Neutrophil (primary cell): ENCODE results near the gene RNLS.

ENCODE experiments used
- H3K27ac ChIP-seq: fragments of 200-600 bp; sonication (generic); 2 replicates; pipeline ENCODE4 v1.5.1; 2016; ENCODE audit warnings: mild to moderate bottlenecking, moderate library complexity
- H3K27me3 ChIP-seq: fragments of 200-600 bp; sonication (generic); 2 replicates; pipeline ENCODE4 v1.6.0; 2016; ENCODE audit warnings: mild to moderate bottlenecking
- H3K36me3 ChIP-seq: fragments of 200-600 bp; sonication (generic); 2 replicates; pipeline ENCODE4 v1.5.1; 2017
- H3K4me1 ChIP-seq, 2 experiments: fragments of 200-600 bp in 1 of 2; sonication (generic) in 1 of 2; 1 replicate in 1 of 2; 2 replicates in 1 of 2; pipeline versions ENCODE4 v1.5.1 to v1.6.1; 2013 to 2016; ENCODE audit warnings: low read depth in 1 of 2, low read length in 1 of 2, mild to moderate bottlenecking in 1 of 2, moderate library complexity in 1 of 2; ENCODE audit not compliant: control insufficient read depth in 1 of 2, insufficient read depth in 1 of 2
- H3K4me3 ChIP-seq, 2 experiments: fragments of 200-600 bp in 1 of 2; sonication (generic) in 1 of 2; 1 replicate in 1 of 2; 2 replicates in 1 of 2; pipeline ENCODE4 v1.5.1; 2013 to 2016; ENCODE audit warnings: low read depth in 1 of 2, low read length in 1 of 2, mild to moderate bottlenecking in 1 of 2, moderate library complexity in 1 of 2
- H3K9me3 ChIP-seq: fragments of 200-600 bp; sonication (generic); 2 replicates; pipeline ENCODE4 v1.5.1; 2016
- TF ChIP-seq, protein P1 (sequence below): fragments of 200-600 bp; sonication (generic); IDR thresholded peaks from 2 replicates; pipeline ENCODE4 v1.5.1; 2016; ENCODE audit warnings: antibody characterized with exemption

Gene RNLS

DNA sequence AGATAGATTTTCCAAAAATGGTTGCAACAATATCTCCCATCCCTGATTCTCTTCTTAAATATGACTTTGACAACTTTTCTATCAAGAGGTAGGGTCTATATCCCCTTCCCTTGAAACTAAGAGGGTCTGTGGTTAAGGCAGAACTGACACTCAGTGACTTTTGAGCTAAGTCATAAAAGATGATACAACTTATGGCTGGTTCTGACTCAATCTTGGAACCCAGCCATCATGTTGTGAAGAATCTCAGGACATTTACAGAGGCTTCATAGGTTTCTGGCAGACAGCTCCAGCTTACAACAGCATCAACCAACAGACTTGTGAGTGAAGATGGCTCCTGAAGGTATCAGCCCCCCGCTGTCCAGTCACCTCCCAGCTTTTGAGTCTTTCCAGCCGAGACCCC lies 203.5 kb downstream of the RNLS start:
- Histone ChIP-seq H3K36me3 (no peaks in the 10 kb centered on the region), H3K27ac (no peak overlapping the region), H3K4me1 (peaks cover 16 to 27% of the 10 kb centered on the region in 2 experiments), H3K9me3 (no peaks in the 10 kb centered on the region), H3K27me3 (no peaks in the 10 kb centered on the region), H3K4me3 (no peak overlapping the region)
- TF ChIP-seq, protein P1, sequence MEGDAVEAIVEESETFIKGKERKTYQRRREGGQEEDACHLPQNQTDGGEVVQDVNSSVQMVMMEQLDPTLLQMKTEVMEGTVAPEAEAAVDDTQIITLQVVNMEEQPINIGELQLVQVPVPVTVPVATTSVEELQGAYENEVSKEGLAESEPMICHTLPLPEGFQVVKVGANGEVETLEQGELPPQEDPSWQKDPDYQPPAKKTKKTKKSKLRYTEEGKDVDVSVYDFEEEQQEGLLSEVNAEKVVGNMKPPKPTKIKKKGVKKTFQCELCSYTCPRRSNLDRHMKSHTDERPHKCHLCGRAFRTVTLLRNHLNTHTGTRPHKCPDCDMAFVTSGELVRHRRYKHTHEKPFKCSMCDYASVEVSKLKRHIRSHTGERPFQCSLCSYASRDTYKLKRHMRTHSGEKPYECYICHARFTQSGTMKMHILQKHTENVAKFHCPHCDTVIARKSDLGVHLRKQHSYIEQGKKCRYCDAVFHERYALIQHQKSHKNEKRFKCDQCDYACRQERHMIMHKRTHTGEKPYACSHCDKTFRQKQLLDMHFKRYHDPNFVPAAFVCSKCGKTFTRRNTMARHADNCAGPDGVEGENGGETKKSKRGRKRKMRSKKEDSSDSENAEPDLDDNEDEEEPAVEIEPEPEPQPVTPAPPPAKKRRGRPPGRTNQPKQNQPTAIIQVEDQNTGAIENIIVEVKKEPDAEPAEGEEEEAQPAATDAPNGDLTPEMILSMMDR: no peak

DNA sequence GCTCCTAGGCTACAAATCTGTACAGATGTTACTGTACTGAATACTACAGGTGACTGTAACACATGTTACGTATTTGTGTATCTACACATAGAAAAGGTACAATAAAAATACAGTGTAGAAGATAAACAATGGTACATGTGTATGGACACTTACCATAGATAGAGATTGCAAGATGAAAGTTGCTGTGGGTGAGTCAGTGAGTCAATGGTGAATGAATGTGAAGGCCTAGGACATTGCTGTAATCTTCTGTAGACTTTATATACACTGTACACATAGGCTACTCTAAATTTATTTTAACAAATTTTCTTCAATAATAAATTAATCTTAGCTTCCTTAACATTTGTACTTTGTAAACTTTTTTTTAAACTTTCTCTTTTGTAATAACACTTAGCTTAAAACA lies 205.6 kb downstream of the RNLS start:
- no peak overlapping the region for H3K27ac ChIP-seq
- no peaks in the 10 kb centered on the region for H3K36me3 ChIP-seq
- H3K9me3 ChIP-seq: no peaks in the 10 kb centered on the region
- peaks cover 0 to 9% of the 10 kb centered on the region in 2 experiments for H3K4me1 ChIP-seq
- TF ChIP-seq, protein P1: no peak
- H3K27me3 ChIP-seq: no peaks in the 10 kb centered on the region
- no peak overlapping the region for H3K4me3 ChIP-seq

DNA sequence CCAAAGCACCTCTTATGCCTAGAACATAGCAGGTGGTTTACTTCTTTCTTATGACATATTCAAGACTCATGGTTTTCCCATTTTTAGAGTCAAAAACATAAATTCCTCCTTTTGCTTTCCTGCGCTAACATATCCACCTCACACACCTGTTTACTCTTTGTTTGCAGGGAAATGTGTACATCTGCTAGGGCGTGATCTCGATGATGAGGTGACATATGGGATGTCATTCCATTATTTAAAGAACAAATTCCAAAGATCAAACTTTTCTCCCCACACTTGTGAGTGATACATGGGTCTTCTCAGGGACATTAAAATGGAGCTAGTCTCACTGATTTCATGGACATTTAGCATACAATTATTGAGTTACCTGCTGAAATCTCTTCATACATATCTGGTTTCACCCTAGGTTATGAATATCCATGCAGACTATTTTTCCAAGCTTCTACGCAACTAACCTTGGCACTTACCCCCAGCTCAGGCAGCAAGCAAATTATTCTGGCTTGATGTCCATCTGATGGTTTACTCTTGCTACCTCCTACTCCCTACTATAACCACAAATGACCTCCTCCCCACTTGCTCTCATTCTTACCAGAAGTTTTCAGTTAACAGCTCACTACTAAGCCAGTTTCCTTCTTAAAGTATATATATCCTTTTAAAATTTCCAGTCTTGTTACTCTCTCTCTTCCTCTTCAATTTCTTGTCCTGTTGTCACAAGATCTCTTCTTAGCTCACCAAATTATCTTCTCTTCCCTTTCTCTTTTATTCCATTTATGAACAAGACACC lies 208.5 kb downstream of the RNLS start:
- Histone ChIP-seq H3K27me3 (no peaks in the 10 kb centered on the region), H3K27ac (no peak overlapping the region), H3K4me3 (no peak overlapping the region), H3K4me1 (peaks cover 0 to 2% of the 10 kb centered on the region in 2 experiments), H3K36me3 (no peaks in the 10 kb centered on the region), H3K9me3 (no peaks in the 10 kb centered on the region)
- TF ChIP-seq, protein P1: no peak

DNA sequence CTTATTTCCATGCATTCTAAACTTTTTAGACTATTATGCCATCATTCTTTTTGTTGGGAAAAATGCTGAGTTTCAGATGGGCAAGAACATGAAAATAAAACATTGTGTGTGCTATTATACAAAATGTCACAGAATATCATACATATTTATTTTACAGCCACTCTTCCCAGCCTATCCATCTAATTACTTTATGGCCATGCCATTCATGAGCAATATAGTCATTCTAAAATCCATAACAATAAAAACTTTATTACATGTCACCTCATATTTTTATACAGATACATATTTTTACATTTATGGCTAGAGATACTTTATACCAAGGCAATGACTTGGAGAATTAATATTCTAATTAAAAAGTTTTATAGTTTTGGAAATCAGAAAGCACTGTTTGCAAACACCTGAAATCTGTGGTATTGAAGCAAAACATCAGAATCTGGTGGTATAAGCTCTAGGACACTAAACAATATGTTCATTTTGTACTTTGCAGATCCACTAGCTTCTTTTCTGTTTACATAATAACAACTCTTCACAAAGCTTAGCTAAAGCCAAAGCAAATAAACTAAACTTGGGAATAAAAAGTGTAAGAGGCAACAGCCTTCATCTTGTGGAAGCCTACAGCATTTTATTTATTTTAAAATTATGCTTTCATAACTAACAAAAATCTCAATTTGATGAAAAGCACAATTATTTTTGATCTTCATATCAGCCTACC lies 210.1 kb downstream of the RNLS start:
- Histone ChIP-seq H3K9me3 (no peaks in the 10 kb centered on the region), H3K27me3 (no peaks in the 10 kb centered on the region), H3K4me1 (no peaks in the 10 kb centered on the region), H3K4me3 (no peak overlapping the region), H3K36me3 (no peaks in the 10 kb centered on the region), H3K27ac (no peak overlapping the region)
- TF ChIP-seq, protein P1: no peak

DNA sequence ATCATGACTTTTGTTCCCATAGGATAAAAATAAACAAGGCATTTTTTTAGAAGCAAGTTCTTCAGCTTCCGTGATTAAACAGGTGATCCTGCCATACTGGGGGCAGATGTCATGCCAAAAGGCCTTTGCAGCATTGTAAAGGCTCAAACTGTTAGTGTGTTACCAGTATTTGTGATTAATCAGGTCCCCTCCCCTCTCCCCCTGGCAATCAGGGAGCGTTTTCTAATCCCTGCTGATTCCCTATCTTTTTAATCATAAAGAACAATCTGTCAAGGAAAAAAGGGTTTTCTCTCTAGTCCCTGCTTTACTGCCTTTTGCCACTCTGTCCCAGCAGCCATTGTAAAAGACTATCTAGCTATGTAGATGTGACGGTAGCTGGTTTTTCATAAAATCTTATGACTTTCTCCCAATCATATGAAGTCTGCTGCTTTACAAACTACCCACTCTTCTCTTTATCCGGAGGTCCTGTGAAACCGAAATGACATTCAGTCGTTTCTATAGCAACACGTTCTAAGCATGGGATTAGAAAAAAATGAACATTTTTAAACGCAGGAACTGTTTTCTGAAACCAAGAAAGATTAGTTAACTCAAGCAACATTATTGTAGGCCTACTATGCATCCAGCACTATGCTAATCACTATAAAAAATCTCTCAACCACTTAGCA lies 210.9 kb downstream of the RNLS start:
- Histone ChIP-seq H3K4me3 (no peak overlapping the region), H3K36me3 (no peaks in the 10 kb centered on the region), H3K27ac (no peak overlapping the region), H3K27me3 (no peaks in the 10 kb centered on the region), H3K9me3 (no peaks in the 10 kb centered on the region), H3K4me1 (no peaks in the 10 kb centered on the region)
- TF ChIP-seq, protein P1: no peak
